ENCODE data around the gene SMOC2.

Gene SMOC2

DNA sequence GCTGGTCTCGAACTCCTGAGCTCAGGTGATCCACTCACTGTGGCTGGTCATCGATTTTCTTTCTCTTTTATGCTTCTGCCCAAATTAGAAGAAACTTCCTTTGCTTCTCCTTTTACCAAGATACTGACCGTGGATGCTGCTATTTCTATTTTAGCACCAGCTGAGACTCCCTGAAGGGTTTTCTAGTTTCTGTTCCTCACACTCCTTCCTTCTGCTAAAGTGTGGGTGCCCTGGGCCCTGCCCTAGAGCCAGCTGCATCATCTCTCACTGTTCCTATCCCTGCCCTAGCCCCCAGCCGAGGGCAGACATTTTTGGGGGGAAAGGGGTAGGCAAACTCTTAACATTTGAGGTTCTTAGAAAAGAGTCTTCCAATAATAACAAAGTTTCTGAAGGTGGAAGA lies 6.3 kb downstream of the SMOC2 start:
- no peak for DNase-seq (ENCODE audit: low read depth)

DNA sequence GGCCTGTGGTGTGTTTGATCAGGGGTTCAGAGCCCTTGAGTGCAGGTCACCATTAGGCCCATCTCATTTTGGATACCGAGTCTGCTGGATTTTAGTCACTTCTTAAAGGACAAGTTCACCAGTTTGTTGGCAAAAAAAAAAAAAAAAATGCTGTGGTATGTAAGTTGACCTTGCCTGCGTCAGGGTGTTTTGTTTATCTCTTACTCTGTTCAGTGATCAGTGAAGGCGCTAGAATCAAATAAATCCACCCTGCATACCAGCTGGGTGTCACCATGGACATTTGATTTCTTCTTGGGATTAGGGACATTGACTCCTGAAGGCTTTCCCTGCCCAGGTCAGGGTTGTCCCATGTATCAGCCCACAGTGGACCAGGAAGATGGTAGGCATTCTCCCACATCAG lies 6.7 kb downstream of the SMOC2 start:
- DNase-seq (ENCODE audit: low read depth): no peak

DNA sequence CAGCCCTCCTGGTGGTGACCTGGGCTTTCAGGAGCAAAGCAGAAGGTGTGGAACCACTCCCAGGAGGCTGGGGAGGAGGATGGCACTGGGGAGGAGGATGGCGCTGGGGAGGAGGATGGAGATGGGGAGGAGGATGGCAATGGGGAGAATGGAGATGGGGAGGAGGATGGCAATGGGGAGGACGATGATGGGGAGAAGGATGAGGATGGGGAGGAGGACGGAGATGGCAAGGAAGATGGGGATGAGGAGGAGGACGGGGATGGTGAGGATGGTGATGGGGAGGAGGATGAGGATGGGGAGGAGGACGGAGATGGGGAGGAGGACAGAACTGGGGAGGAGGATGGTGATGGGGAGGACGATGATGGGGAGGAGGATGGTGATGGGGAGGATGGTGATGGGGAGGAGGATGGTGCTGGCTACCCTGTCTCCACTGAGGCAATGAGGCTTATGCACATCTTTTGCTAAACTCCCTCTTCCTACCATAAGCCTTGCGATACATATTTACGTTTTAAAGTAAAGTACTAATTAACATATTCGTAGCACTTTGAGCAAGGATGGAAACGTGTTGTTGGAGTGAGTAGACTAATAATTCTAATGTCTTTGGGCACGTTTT lies 7.4 kb downstream of the SMOC2 start:
- DNase-seq (ENCODE audit: low read depth): no peak

DNA sequence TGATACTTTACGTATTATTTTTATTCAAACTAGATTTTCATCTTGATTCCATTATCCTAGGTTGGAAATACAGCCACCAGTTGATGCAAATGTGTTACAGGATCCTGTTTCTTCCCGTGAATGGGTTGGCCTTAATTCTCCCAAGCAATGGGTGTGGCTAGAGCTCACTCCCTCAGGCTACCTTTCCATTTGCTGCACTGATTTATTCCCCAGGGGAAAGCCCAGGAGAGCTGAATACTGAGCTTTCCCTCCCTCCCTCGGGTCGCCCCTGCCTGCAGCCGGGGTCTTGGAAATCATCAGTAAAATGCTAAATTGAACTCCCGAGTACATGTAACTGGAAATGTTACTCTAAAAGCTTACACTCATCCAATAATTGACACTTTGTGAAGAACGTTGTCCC lies 9.9 kb downstream of the SMOC2 start:
- no peak for DNase-seq (ENCODE audit: low read depth)

DNA sequence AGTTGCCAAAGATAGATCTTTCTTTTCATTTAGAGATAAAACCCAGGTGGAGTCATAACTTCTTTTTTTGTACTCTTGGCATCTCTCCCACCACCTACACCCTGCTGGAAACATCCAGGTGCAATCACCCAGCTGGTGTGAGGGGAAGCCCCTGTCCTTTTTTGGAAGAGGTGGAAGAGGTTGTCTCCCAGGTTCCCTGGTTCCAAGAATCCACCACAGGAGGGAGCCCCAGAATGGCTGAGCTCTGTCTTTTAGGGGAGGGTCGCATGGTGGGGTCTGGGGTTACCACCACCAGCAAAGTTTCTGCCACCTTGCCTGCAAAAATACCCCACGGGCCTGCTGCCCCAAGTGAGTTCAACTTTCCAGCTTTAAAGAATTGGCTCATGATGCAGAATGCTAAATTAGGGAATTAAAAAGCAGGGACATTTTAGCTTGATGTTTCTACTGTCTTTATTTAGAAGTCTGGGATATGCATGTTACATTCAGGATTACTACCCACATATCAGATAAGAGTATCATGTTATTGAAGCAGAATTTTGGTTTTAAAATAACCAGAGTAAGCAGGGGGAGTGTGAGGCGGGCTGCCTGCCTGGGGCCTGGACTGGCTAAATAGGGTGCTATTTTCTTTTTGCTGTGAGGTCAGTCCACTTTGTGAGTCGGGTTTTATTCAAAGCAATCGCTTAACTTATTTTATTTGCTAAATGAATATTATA lies 11.0 kb downstream of the SMOC2 start:
- DNase-seq (ENCODE audit: low read depth): no peak

DNA sequence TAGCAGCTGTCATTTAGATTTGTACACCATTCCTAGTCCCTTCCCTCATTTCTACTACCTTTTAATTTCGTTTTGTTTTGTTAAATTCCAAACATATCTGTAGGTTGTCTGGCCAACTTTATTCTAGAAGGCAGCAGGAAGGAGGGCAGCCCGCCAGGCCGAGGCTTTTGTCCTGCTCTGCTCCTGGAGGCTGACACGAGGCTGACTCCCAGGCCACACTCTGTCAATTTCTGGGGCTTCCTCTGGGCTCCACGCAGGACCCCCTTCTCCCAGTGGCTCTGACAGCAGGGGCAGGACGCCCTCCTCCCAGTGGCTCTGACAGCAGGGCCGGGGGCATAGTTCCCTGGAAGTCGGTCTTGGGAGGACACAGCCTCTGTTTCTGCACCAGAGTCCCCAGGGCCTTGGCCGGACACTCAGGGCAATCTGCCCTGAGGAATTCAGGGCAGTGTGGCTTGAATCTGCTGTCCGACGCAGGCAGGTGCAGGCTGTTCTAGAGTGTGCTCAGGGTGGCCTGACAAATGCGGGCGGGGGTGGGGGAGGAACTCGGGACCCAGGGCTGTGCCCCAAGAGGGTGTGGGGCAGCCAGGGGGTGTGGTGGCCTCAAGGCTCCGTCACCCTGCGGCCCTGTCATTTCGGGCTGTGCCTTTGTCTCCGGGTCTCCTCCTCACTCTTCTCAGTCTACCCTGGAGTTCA lies 11.8 kb downstream of the SMOC2 start:
- DNase-seq (ENCODE audit: low read depth): no peak

DNA sequence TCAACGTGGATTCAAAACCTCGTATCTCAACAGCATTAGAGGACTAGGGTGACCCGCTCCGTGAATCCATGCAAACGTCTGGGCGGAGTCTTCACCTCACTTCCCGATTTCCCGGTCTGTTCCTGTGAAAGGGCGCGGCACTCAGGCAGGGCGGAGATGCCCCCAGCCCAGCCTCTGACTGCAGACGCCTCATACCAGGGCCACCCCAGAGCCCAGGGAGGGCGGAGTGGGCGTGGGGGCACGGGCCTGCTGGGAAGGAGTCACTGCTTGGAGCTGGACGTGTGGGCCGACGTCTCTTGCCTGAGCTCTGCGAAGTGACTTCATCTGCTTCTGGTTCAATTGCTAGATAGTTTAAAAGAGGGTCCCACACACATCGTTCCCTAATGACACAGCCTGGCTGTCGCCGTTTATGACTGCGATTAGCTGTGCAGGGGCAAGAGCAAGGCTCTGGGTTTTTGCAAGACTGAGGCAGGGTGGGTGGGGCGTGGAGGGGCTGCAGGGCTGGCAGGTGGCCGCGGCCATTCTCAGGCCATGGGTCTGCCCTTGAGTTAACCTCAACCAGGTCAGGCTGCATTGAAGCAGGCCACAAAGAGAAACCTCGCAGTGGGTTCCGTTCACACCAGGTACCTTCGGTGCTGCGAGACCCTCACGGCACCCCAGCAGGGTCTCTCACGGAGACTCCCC lies 15.0 kb downstream of the SMOC2 start:
- DNase-seq (ENCODE audit: low read depth): no peak

DNA sequence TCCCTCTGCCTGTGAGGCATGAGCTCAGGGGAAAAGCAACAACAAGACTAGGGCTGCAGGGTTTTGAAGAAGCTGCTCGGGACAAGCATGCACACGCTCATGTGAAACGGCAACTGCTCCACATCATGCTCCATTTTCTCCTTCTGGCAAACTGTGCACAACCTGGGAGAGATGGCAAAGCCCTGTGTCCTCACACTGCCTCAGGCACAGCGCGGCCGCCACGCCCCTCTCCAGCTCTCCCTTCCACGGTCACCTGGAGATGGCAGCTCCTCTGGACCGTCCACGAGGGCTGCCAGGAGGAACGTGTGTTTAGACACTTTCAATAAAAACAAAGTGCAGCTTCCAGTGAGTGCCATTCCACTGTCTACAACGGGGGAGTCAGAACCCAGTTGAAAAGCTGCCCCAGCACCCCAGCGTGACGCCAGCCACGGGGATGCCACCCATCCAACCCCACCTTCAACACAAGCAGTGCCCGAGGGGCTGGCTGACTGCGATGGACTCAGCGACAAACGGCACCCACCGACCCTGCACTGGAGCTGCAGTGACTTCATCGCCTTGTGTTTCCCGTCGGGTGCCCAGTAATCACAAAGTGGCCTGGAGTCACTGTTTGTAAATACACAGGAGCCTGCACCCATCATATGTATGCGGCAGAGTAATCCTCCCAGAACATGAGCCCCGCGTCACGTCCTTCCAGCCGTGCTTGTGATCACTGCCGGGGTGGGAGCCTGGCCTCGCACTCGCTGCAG lies 16.1 kb downstream of the SMOC2 start:
- DNase-seq (ENCODE audit: low read depth): no peak

DNA sequence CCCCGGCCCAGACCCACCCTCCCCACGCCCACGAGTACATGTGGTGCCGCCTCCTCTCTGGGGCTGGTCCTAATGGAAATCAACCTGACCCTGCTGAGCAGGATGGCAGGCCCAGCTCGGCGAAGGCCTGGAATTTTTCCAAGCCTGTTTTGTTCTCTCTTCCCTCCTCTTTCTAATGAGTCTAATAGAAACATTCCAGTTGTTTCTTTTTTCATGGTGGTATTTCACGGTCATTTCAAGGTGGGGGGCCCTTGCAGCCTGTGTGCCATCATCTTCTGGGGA lies 16.6 kb downstream of the SMOC2 start:
- DNase-seq (ENCODE audit: low read depth): no peak

DNA sequence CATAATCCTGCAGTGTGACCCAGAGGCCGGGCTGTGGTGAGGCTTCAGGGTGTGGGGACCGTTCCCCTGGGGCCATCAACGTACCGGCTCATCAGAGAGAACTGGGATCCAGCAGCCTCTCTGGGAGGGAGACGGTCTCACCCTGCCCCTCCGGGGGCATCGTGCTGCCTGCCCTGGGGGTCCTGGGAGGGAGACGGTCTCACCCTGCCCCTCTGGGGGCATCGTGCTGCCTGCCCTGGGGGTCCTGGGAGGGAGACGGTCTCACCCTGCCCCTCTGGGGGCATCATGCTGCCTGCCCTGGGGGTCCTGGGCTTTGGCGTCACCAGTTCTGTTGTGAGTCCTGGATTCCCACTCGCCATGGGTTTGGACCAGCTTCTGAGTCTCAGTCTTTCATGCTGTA lies 17.1 kb downstream of the SMOC2 start:
- no peak for DNase-seq (ENCODE audit: low read depth)

DNA sequence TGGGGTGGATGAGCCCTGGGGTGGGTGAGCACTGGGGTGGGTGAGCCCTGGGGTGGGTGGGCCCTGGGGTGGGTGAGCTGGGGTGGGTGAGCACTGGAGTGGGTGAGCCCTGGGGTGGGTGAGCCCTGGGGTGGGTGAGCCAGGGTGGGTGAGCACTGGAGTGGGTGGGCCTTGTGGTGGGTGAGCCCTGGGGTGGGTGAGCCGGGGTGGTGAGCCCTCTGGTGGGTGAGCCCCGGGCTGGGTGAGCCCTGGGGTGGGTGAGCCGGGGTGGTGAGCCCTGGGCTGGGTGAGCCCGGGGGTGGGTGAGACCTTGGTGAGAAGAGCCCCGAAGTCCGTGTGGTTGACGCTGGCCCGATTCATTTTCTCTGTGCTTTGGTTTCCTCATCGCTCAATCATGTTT lies 18.6 kb downstream of the SMOC2 start:
- no peak for DNase-seq (ENCODE audit: low read depth)

DNA sequence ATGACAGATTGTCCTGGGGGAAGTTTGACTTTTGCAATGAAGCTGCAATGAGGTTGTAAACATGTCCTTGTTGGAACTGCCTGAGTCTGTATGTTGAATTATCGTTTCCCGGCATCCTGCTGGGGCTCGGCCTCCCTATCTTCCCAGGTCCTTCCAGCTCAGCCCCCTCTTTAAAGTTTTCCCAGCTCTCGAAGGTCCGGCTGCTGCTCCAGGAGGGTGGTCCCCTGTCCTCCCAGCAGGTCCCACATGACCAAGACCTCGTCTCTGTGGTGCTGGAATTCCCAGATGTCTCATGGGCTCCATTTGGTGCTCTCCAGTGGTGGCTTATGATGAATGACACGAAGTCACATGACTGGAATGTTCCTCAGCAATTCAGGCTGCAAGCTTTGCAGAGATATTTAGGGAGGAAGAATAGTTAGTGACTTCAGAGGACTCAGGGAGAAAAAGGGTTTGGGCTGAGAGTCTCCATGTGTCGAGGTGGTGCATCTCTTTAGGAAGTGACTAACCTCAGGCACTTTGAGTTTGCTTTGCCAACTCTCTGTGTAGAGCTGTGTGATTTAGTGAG lies 21.4 kb downstream of the SMOC2 start:
- no peak for DNase-seq (ENCODE audit: low read depth)

DNA sequence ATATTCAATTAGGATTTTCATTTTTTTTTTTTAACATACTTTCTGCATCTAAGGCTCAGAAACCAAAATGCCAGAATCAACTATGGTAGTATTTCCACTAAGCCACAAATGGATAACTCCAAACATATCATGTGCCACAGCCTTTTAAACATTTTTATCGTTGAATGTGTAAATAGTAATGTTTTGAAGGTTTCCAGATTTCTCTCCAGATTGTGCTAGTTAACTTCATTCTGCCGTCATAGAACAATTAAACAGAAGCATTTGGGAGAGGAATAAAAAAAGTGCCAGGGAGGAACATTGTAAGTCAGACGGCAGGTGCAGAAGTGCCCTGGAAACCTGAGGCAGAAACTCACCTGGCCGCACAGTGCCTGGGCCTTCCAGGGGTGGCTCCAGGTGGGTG lies 23.6 kb downstream of the SMOC2 start:
- DNase-seq (ENCODE audit: low read depth): no peak

DNA sequence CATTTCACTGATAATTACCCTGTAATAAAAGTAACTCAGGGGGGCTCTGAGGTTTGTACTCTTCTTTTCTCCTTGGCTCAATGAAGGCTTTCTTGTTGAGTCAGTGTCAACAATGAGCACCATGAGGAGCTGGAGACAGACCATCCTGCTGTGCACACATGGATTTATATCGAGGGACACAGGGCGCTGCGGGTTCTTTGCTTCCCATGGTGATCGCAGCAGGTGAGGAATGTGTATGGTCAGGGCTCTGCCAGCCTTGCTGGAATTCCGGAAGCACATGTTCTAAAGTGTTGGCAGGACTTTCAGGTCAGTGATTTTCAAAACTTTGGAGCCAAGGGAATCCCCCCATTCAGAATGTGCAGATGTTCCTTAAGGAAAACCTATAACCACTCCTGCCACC lies 27.1 kb downstream of the SMOC2 start:
- DNase-seq (ENCODE audit: low read depth): no peak

DNA sequence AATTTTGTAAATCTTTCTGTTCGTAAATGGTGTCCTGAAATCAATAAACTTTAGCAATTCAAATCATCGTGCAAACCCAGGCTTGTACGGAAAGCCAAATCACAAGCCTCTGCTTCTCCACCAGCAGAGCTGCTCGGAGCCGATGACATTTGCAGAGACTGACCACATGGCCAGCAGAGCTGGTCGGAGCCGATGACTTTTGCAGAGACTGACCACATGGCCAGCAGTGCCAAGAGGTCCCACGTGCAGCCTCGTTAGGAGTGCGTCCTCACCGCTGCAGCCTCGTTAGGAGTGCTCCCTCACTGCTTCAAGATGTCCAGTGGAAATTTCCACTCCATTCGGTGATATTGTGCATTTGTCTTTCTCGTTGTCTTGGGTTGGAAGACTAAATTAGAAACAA lies 28.5 kb downstream of the SMOC2 start:
- no peak for DNase-seq (ENCODE audit: low read depth)

DNA sequence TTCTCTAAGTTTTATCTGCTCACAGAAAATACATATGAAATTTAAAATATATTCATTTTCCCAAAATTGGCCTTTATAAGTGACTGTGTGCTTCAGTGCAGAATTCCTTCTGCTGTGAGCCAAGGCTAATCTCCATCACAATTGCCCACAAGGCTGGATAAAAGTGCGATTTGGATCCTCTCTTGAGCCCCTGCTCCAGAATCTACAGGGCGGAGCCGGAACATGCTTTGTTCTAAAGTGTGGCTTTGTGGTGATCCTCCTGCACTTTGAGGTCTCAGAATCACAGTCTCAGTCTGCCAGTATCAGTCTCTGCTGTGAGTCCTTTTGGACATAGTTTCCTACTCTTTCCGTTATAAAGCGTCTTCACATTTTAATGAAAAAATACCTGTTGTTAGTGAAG lies 28.9 kb downstream of the SMOC2 start:
- no peak for DNase-seq (ENCODE audit: low read depth)

DNA sequence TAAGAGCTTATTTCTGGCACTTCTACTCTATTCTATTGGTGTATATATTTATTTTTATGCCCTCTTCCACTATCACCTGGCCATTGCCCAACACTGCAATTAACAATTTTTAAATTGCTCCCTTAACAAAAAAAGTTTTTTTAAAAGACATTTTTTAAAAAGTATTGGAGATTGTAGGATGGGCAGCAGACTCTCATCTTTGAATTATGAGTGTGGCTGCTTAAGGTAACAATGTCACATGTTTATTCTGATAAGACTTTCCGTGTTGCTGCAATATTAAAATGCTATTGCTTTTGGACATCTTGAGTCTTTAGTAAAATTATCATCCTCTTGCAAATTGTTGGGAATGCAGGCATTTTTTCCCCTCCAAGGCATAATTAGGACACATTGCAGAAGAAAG lies 31.4 kb downstream of the SMOC2 start:
- DNase-seq (ENCODE audit: low read depth): no peak

DNA sequence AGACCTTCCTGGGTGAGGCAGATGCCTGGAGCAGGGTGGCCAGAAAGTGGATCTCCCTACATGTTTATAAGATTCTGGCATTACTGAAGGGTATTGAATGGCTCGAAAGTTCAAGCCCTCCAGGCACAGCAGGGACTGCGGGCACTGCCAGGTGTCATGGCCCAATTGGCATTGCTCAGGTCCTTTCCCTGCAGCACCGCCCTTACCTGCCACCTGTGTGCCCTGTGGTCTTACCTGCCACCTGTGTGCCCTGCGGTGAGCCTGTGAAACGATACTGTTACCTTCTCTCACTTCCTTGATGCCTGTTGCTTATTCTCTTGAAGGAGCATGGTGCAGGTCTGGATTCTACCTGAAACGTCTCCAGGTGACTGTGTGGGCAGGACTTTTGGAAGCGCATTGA lies 32.2 kb downstream of the SMOC2 start:
- DNase-seq (ENCODE audit: low read depth): no peak

DNA sequence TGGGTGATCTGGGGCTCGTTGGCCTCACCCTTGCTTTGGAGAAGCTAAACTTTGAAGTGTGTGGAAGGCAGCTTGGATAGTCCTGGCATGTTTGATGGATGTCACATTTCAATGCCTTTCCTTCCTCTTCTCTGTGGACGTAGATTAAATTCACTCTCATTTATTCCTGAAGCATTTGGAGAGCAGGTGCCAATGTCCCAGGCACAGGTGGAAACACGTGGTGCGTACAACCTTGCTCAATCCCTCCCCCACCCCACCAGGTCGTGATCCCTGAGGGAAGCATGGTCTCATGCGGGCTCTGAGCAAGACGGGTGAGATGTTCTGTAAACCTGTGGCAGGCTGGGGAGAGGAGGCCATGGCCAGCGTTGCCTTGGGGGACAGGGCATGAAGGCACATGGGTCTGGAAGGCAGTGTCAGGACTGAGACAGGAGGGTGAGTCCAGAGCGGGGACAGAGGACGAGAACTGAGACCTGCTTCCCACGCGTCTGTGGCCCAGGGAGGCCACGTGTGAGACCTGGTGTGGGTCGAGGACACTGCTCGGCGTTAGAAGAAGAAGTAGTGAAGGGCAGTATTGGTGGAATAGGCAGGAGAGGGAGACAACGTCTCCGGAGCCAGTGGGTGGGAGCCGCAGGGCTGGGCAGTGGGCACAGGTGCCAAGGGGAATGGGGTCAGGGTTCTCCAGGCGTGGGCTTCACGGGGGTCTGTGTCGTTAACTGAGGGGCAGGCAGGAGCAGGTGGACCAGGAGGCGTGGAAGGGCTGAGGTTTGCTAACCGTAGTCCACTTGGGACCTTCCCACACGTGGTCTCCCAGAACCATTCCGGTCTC lies 34.4 kb downstream of the SMOC2 start:
- DNase-seq (ENCODE audit: low read depth): no peak

DNA sequence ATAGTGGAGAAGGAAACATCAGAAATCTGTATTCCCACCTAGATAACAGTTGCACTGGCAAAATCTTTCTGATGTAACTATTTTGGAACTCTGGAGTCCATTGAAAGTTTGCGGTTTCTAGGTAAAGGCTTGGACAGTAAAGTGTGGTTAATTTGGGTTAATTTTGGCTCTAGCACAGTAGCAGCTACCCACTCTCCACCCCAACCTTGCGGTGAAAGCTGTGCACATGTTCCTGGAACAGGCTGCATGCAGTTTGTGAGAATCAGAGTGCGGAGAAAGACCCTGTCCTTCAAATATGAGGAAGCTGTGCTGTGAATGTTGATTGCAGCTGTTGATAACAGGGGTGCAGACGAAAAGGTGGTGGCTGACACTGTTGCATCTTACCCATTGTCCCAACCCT lies 38.4 kb downstream of the SMOC2 start:
- DNase-seq (ENCODE audit: low read depth): no peak

DNA sequence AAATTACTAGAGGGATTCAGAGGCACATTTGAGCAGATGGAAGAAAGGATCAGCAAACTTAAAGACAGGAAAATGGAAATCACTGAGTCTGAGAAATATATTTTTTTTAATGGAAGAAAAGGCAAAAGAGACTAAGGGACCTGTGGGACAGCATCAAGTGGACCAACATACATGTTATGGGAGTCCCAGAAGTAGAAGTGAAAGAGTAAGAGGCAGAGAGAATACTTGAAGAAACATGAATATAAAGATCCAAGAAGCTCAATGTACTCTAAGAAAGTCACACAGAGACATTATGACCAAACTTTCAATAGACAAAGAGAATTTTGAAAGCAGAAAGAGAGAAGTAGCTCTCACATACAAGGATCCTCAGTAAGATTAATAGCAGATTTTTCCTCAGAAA lies 39.5 kb downstream of the SMOC2 start:
- no peak for DNase-seq (ENCODE audit: low read depth)
